Measurements from ENCODE around the gene DNAJC24. TPM values are rescaled to one million over a fixed set of nuclear protein-coding genes. Genes with fewer than 3 reads are reported as not detected.

Gene DNAJC24
- total RNA-seq, 2 experiments from 2014 or later: 16.6 to 16.8 TPM

GRCh38 chr11:31477528-31478222, 108.0 kb downstream of the DNAJC24 start:
- POLR2A ChIA-PET: no interaction called here

GRCh38 chr11:31478223-31478590, 108.5 kb downstream of the DNAJC24 start:
- Mint-ChIP-seq H3K9me3 (no peaks in the 10 kb centered on the region), H3K36me3 (ENCODE audit: low read depth) (no peaks in the 10 kb centered on the region), H3K27ac (no peak overlapping the region), H3K27me3 (no peaks in the 10 kb centered on the region), H3K4me3 (no peak overlapping the region), H3K4me1 (no peaks in the 10 kb centered on the region)
- ChIA-PET CTCF (no interaction called here), POLR2A (no interaction called here)
- DNase-seq: no peak

More at GRCh38 chr11:31477528-31478222, 108.0 kb downstream of the DNAJC24 start:
- H3K27ac Mint-ChIP-seq: no peak overlapping the region
- H3K9me3 Mint-ChIP-seq: no peaks in the 10 kb centered on the region
- no peaks in the 10 kb centered on the region for H3K36me3 Mint-ChIP-seq (ENCODE audit: low read depth)
- no peak for DNase-seq
- H3K27me3 Mint-ChIP-seq: no peaks in the 10 kb centered on the region
- no peaks in the 10 kb centered on the region for H3K4me1 Mint-ChIP-seq
- no peak overlapping the region for H3K4me3 Mint-ChIP-seq
- CTCF ChIA-PET: interaction anchor here (0.7 kb wide), 1 partner anchor 13 kb away, joined by 3 read pairs; no protein-coding TSS in a partner anchor

- no peak overlapping the region for H3K4me3 Mint-ChIP-seq
- no peaks in the 10 kb centered on the region for H3K9me3 Mint-ChIP-seq
- no peaks in the 10 kb centered on the region for H3K36me3 Mint-ChIP-seq (ENCODE audit: low read depth)
- ChIA-PET CTCF (no interaction called here), POLR2A (no interaction called here)
- H3K27ac Mint-ChIP-seq: no peak overlapping the region
- DNase-seq: no peak
- H3K4me1 Mint-ChIP-seq: no peaks in the 10 kb centered on the region
- no peaks in the 10 kb centered on the region for H3K27me3 Mint-ChIP-seq
Observed at GRCh38 chr11:31479066-31479465, 109.4 kb downstream of the DNAJC24 start.

GRCh38 chr11:31480930-31481329, 111.3 kb downstream of the DNAJC24 start:
- Mint-ChIP-seq H3K4me1 (no peaks in the 10 kb centered on the region), H3K9me3 (no peaks in the 10 kb centered on the region), H3K27ac (no peak overlapping the region), H3K27me3 (no peaks in the 10 kb centered on the region), H3K4me3 (no peak overlapping the region), H3K36me3 (ENCODE audit: low read depth) (no peaks in the 10 kb centered on the region)
- ChIA-PET CTCF (interaction anchor here (0.6 kb wide), 1 partner anchor 91 kb away, joined by 5 read pairs; no protein-coding TSS in a partner anchor), POLR2A (no interaction called here)
- DNase-seq: no peak

Other genes starting within 250 kb of the DNAJC24 start
- not detected for gene DCDC1, start 121 bp upstream of the DNAJC24 start, total RNA-seq
- gene IMMP1L, start 139.8 kb downstream of the DNAJC24 start, total RNA-seq: 10 to 100 TPM; 19.7 to 23.4 TPM
- 10 to 100 TPM; 22.9 to 26.7 TPM for gene ELP4, start 139.9 kb downstream of the DNAJC24 start, total RNA-seq

Measured in activated CD4-positive, alpha-beta T cell treated with anti-CD3 and anti-CD28 coated beads, Interleukin-2, amount 10 ng/mL, durations not matched to agents 7 days and 5 days (primary cell).